ENCODE measurements around the gene PIEZO2. TPM values are rescaled to one million over a fixed set of nuclear protein-coding genes. Genes with fewer than 3 reads are reported as not detected.

The PIEZO2 gene
- total RNA-seq, 1 experiment from 2014 or later = 10.7 TPM

DNA sequence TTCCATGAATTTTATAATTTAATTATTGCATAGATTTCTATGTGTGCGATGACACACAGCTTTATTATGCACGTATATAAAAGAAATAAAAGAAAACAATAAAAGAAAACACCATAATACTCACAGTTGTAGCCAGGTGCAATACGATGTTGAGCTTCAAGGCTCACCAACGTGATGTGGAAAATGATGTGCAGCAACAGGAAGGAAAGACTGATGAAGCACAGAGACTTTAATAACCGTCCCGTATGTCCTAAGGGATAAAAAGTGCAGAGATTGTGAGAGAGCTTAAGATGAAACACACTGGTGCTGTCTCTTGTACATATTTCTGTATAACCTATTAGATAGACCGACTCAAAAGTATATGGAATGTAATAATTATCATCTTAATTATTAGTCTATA is 170.0 kb downstream of the PIEZO2 start:
- no peak for TF ChIP-seq OVOL2 (CRISPR knock-in tag; IDR thresholded peaks at IDR 0.05; ENCODE audit: borderline replicate concordance)
- TF ChIP-seq, protein P1, sequence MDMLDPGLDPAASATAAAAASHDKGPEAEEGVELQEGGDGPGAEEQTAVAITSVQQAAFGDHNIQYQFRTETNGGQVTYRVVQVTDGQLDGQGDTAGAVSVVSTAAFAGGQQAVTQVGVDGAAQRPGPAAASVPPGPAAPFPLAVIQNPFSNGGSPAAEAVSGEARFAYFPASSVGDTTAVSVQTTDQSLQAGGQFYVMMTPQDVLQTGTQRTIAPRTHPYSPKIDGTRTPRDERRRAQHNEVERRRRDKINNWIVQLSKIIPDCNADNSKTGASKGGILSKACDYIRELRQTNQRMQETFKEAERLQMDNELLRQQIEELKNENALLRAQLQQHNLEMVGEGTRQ (CRISPR knock-in tag; IDR thresholded peaks at IDR 0.05) = no peak
- TF ChIP-seq ZNF671 (CRISPR knock-in tag; IDR thresholded peaks at IDR 0.05) = no peak
- TF ChIP-seq, protein P2, sequence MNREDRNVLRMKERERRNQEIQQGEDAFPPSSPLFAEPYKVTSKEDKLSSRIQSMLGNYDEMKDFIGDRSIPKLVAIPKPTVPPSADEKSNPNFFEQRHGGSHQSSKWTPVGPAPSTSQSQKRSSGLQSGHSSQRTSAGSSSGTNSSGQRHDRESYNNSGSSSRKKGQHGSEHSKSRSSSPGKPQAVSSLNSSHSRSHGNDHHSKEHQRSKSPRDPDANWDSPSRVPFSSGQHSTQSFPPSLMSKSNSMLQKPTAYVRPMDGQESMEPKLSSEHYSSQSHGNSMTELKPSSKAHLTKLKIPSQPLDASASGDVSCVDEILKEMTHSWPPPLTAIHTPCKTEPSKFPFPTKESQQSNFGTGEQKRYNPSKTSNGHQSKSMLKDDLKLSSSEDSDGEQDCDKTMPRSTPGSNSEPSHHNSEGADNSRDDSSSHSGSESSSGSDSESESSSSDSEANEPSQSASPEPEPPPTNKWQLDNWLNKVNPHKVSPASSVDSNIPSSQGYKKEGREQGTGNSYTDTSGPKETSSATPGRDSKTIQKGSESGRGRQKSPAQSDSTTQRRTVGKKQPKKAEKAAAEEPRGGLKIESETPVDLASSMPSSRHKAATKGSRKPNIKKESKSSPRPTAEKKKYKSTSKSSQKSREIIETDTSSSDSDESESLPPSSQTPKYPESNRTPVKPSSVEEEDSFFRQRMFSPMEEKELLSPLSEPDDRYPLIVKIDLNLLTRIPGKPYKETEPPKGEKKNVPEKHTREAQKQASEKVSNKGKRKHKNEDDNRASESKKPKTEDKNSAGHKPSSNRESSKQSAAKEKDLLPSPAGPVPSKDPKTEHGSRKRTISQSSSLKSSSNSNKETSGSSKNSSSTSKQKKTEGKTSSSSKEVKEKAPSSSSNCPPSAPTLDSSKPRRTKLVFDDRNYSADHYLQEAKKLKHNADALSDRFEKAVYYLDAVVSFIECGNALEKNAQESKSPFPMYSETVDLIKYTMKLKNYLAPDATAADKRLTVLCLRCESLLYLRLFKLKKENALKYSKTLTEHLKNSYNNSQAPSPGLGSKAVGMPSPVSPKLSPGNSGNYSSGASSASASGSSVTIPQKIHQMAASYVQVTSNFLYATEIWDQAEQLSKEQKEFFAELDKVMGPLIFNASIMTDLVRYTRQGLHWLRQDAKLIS (CRISPR knock-in tag; IDR thresholded peaks at IDR 0.05; ENCODE audit: borderline replicate concordance) = no peak
- no peak for TF ChIP-seq FOXP4 (CRISPR knock-in tag; IDR thresholded peaks at IDR 0.05)
- no peak for TF ChIP-seq EMX1 (CRISPR knock-in tag; IDR thresholded peaks at IDR 0.05)
- no peak for TF ChIP-seq FOXP1 (CRISPR knock-in tag; IDR thresholded peaks at IDR 0.05; ENCODE audit: borderline replicate concordance)
- TF ChIP-seq FOXJ3 (CRISPR knock-in tag; IDR thresholded peaks at IDR 0.05; ENCODE audit: borderline replicate concordance) = no peak
- TF ChIP-seq, protein P3, sequence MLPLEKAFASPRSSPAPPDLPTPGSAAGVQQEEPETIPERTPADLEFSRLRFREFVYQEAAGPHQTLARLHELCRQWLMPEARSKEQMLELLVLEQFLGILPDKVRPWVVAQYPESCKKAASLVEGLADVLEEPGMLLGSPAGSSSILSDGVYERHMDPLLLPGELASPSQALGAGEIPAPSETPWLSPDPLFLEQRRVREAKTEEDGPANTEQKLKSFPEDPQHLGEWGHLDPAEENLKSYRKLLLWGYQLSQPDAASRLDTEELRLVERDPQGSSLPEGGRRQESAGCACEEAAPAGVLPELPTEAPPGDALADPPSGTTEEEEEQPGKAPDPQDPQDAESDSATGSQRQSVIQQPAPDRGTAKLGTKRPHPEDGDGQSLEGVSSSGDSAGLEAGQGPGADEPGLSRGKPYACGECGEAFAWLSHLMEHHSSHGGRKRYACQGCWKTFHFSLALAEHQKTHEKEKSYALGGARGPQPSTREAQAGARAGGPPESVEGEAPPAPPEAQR (CRISPR knock-in tag; IDR thresholded peaks at IDR 0.05) = no peak
- TF ChIP-seq SP1 (CRISPR knock-in tag; conservative IDR thresholded peaks at IDR 0.05) = no peak
- no peak for TF ChIP-seq ATF2 (CRISPR knock-in tag; IDR thresholded peaks at IDR 0.05; ENCODE audit: borderline replicate concordance, low read depth)
- no peak for TF ChIP-seq RELA (CRISPR knock-in tag; IDR thresholded peaks at IDR 0.05; ENCODE audit: borderline replicate concordance)
- no peak for TF ChIP-seq TEAD4 (CRISPR knock-in tag; IDR thresholded peaks at IDR 0.05)
- Mint-ChIP-seq H3K4me3 (no peak overlapping the region), H3K36me3 (peaks cover 14% of the 10 kb centered on the region), H3K4me1 (peaks cover 4% of the 10 kb centered on the region), H3K27ac (no peak overlapping the region), H3K9me3 (peaks cover 16% of the 10 kb centered on the region), H3K27me3 (ENCODE audit: low read depth) (no peaks in the 10 kb centered on the region)
- POLR2A ChIA-PET = no interaction called here
- CTCF ChIA-PET = no interaction called here
- ATAC-seq (no peak), DNase-seq (ENCODE audit: low spot score) (no peak)

DNA sequence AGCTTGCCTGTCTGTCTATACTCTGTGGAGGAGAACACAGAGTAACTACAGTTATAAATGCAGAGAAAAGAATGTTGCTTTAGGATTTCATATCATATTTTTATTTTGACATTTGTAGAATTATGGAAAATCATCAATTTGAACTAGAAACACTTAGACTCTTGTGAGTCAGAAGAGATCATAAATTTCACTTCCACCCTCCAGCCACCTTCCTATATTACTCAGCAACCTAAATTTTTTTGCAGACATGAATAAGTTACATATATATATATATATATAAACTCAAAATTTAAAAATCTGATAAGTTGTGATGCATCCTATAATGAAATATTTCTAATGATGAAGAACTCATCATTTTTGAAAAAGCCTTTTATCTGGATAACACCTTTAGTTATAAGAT is 172.3 kb downstream of the PIEZO2 start:
- DNase-seq (ENCODE audit: low spot score) (no peak), ATAC-seq (no peak)
- H3K4me3 Mint-ChIP-seq = no peak overlapping the region
- peaks cover 6% of the 10 kb centered on the region for H3K9me3 Mint-ChIP-seq
- POLR2A ChIA-PET = no interaction called here
- H3K36me3 Mint-ChIP-seq = peaks cover 4% of the 10 kb centered on the region; the same call in 1 of the 2 replicates
- H3K27ac Mint-ChIP-seq = no peak overlapping the region
- CTCF ChIA-PET = no interaction called here
- peaks cover 3% of the 10 kb centered on the region for H3K4me1 Mint-ChIP-seq
- H3K27me3 Mint-ChIP-seq (ENCODE audit: low read depth) = no peaks in the 10 kb centered on the region
- TF ChIP-seq MXD4 (CRISPR knock-in tag; IDR thresholded peaks at IDR 0.05; ENCODE audit: borderline replicate concordance) (no peak), ZNF219 (CRISPR knock-in tag; IDR thresholded peaks at IDR 0.05; ENCODE audit: borderline replicate concordance) (no peak), PRRX2 (CRISPR knock-in tag; IDR thresholded peaks at IDR 0.05) (no peak), ESRRA (CRISPR knock-in tag; IDR thresholded peaks at IDR 0.05; ENCODE audit: borderline replicate concordance) (no peak), ATF6 (CRISPR knock-in tag; IDR thresholded peaks at IDR 0.05) (no peak), JAZF1 (CRISPR knock-in tag; IDR thresholded peaks at IDR 0.05) (no peak)
- TF ChIP-seq, protein P4, sequence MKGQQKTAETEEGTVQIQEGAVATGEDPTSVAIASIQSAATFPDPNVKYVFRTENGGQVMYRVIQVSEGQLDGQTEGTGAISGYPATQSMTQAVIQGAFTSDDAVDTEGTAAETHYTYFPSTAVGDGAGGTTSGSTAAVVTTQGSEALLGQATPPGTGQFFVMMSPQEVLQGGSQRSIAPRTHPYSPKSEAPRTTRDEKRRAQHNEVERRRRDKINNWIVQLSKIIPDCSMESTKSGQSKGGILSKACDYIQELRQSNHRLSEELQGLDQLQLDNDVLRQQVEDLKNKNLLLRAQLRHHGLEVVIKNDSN (CRISPR knock-in tag; IDR thresholded peaks at IDR 0.05) = no peak
- TF ChIP-seq, protein P5, sequence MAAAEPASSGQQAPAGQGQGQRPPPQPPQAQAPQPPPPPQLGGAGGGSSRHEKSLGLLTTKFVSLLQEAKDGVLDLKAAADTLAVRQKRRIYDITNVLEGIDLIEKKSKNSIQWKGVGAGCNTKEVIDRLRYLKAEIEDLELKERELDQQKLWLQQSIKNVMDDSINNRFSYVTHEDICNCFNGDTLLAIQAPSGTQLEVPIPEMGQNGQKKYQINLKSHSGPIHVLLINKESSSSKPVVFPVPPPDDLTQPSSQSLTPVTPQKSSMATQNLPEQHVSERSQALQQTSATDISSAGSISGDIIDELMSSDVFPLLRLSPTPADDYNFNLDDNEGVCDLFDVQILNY (CRISPR knock-in tag; IDR thresholded peaks at IDR 0.05) = no peak
